SK-N-SH treated with all-trans-retinoic acid at 6 μM for 48 hours (cell line): ENCODE measurements around the gene CARD9.
"Not testable (repeated sequence)": the region's sequence is repeated elsewhere in the genome, so short reads cannot be mapped to it uniquely, and the experiment has no call there.

ENCODE experiments used
- RARB ChIP-seq: fragments of 250-450 bp; sonication (Bioruptor Pico); IDR thresholded peaks from 2 replicates; pipeline ENCODE4 v1.8.0; 2021; ENCODE audit warnings: mild to moderate bottlenecking, moderate library complexity
- TCF4 ChIP-seq: fragments of 250-450 bp; sonication (Bioruptor Pico); IDR thresholded peaks from 2 replicates; pipeline ENCODE4 v1.8.0; 2021; ENCODE audit warnings: mild to moderate bottlenecking, moderate library complexity, borderline replicate concordance
- ZFP30 ChIP-seq: fragments of 450-650 bp; formaldehyde crosslinking; IDR thresholded peaks from 2 replicates; pipeline ENCODE4 v1.5.0; 2022; ENCODE audit warnings: mild to moderate bottlenecking, moderate library complexity
- ZNF70 ChIP-seq: fragments of 450-650 bp; formaldehyde crosslinking; IDR thresholded peaks from 2 replicates; pipeline ENCODE4 v1.5.0; 2020; ENCODE audit warnings: mild to moderate bottlenecking, moderate library complexity

- TF ChIP-seq ZFP30 (CRISPR knock-in tag); ZNF70 (CRISPR knock-in tag); TCF4; RARB (CRISPR knock-in tag): not testable (repeated sequence)
Measured at GRCh38 chr9:136319955-136320354, 53.5 kb downstream of the CARD9 start.
